ENCODE results near the gene ARFIP2.

Gene ARFIP2

GRCh38 chr11:6473451-6474412 lies 7.4 kb downstream of the ARFIP2 start, which contains the start of gene TRIM3:
Gene TRIM3 (minus strand): TSS chr11:6473941. CDS start chr11:6465695, 8,246 bp downstream.
- H3K4me1 ChIP-seq (ENCODE audit: control insufficient read depth, insufficient read depth, low read length, poor library complexity, severe bottlenecking) = peaks cover 10% of the 10 kb centered on the region
- peak; percentile 74 to 78 (median 77) for DNase-seq
- peaks cover 13% of the 10 kb centered on the region for H3K36me3 ChIP-seq (ENCODE audit: control insufficient read depth, insufficient read depth, low read length)
- H3K4me3 ChIP-seq (ENCODE audit: insufficient read depth, low read depth, low read length, poor library complexity, severe bottlenecking) = peak within 1 kb of the TSS; percentile 58
- H3K27ac ChIP-seq (ENCODE audit: insufficient read depth, low read length, poor library complexity, severe bottlenecking) = peak within 1 kb of the TSS; percentile 65
- H3K9me3 ChIP-seq (ENCODE audit: control insufficient read depth, low read length) = no peaks in the 10 kb centered on the region
- H3K27me3 ChIP-seq (replicated peaks; ENCODE audit: control insufficient read depth, insufficient read depth, low read length, poor library complexity, severe bottlenecking) = no peaks in the 10 kb centered on the region

DNA sequence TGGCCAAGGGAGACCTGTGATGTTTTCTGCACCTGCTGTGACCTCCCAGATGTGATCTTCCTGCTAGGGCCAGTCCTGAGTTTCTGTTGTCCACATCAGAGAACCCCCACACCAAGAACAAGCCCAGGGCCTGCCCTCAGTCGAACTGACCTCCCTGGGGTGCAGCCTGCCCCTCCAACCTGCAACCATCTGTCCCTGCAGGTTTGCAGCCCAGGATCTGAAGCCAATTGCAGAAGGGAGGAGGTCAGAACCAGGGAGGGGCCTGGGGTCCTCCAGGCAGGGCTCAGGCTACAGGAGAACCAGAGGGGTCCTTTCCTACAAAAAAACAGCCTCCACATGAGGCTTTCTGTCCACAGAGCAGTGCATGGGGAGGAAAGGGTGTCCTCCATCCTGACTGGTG lies 8.2 kb downstream of the ARFIP2 start:
- peaks cover 10% of the 10 kb centered on the region for H3K4me1 ChIP-seq (ENCODE audit: control insufficient read depth, insufficient read depth, low read length, poor library complexity, severe bottlenecking)
- DNase-seq = no peak
- H3K36me3 ChIP-seq (ENCODE audit: control insufficient read depth, insufficient read depth, low read length) = peaks cover 11% of the 10 kb centered on the region
- no peak overlapping the region for H3K27ac ChIP-seq (ENCODE audit: insufficient read depth, low read length, poor library complexity, severe bottlenecking)
- no peaks in the 10 kb centered on the region for H3K9me3 ChIP-seq (ENCODE audit: control insufficient read depth, low read length)
- peak overlapping the region; percentile 4 for H3K4me3 ChIP-seq (ENCODE audit: insufficient read depth, low read depth, low read length, poor library complexity, severe bottlenecking)
- no peaks in the 10 kb centered on the region for H3K27me3 ChIP-seq (replicated peaks; ENCODE audit: control insufficient read depth, insufficient read depth, low read length, poor library complexity, severe bottlenecking)

- no peak for DNase-seq
- Histone ChIP-seq H3K9me3 (ENCODE audit: control insufficient read depth, low read length) (no peaks in the 10 kb centered on the region), H3K36me3 (ENCODE audit: control insufficient read depth, insufficient read depth, low read length) (no peaks in the 10 kb centered on the region), H3K27ac (ENCODE audit: insufficient read depth, low read length, poor library complexity, severe bottlenecking) (no peak overlapping the region), H3K4me3 (ENCODE audit: insufficient read depth, low read depth, low read length, poor library complexity, severe bottlenecking) (no peak overlapping the region), H3K4me1 (ENCODE audit: control insufficient read depth, insufficient read depth, low read length, poor library complexity, severe bottlenecking) (peaks cover 10% of the 10 kb centered on the region), H3K27me3 (replicated peaks; ENCODE audit: control insufficient read depth, insufficient read depth, low read length, poor library complexity, severe bottlenecking) (no peaks in the 10 kb centered on the region)
Observed at GRCh38 chr11:6469599-6469998, 11.5 kb downstream of the ARFIP2 start.

GRCh38 chr11:6468712-6469495 lies 12.2 kb downstream of the ARFIP2 start:
- Histone ChIP-seq H3K27ac (ENCODE audit: insufficient read depth, low read length, poor library complexity, severe bottlenecking) (no peak overlapping the region), H3K4me3 (ENCODE audit: insufficient read depth, low read depth, low read length, poor library complexity, severe bottlenecking) (no peak overlapping the region), H3K36me3 (ENCODE audit: control insufficient read depth, insufficient read depth, low read length) (no peaks in the 10 kb centered on the region), H3K27me3 (replicated peaks; ENCODE audit: control insufficient read depth, insufficient read depth, low read length, poor library complexity, severe bottlenecking) (no peaks in the 10 kb centered on the region), H3K9me3 (ENCODE audit: control insufficient read depth, low read length) (no peaks in the 10 kb centered on the region), H3K4me1 (ENCODE audit: control insufficient read depth, insufficient read depth, low read length, poor library complexity, severe bottlenecking) (peaks cover 6% of the 10 kb centered on the region)
- DNase-seq = no peak

- peaks cover 20% of the 10 kb centered on the region for H3K36me3 ChIP-seq (ENCODE audit: control insufficient read depth, insufficient read depth, low read length)
- H3K27me3 ChIP-seq (replicated peaks; ENCODE audit: control insufficient read depth, insufficient read depth, low read length, poor library complexity, severe bottlenecking) = no peaks in the 10 kb centered on the region
- H3K4me1 ChIP-seq (ENCODE audit: control insufficient read depth, insufficient read depth, low read length, poor library complexity, severe bottlenecking) = no peaks in the 10 kb centered on the region
- H3K9me3 ChIP-seq (ENCODE audit: control insufficient read depth, low read length) = no peaks in the 10 kb centered on the region
- no peak overlapping the region for H3K4me3 ChIP-seq (ENCODE audit: insufficient read depth, low read depth, low read length, poor library complexity, severe bottlenecking)
- DNase-seq = no peak
- no peak overlapping the region for H3K27ac ChIP-seq (ENCODE audit: insufficient read depth, low read length, poor library complexity, severe bottlenecking)
Observed at GRCh38 chr11:6459099-6459450, 22.1 kb downstream of the ARFIP2 start.

DNA sequence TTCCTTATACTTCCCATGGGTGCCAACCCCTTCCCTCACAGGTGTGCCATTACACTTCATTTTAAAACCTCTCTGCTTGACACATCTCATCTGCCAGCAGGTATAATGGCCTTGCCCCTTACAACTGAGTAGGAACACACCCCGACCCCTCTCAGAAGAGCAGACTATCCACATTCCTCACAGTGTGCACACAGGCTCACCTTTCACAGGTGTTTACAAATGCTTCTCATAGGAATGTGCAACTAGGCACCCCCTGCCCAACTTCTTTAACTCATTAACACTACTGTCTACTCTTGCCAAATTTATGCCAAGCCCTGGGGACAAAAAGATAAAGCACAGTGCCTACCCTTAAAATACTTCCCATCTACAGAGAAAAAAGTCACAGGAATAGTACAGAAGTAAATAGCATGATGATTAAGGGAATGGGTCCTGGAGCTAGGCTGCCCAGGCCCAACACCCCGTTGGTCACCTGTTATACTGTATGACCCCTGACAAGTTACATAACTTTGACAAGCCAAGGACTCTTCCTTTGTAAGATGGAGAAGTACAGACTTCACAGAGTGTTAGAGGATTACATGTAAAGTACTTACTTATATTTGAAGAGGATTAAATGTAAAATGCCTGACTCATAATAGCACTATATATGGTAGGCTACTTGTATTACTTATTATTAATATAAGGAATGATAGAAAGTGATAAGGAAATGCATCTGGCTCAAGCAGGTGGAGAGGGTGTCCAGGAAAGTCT lies 22.6 kb downstream of the ARFIP2 start:
- DNase-seq = no peak
- H3K36me3 ChIP-seq (ENCODE audit: control insufficient read depth, insufficient read depth, low read length) = peaks cover 20% of the 10 kb centered on the region

DNA sequence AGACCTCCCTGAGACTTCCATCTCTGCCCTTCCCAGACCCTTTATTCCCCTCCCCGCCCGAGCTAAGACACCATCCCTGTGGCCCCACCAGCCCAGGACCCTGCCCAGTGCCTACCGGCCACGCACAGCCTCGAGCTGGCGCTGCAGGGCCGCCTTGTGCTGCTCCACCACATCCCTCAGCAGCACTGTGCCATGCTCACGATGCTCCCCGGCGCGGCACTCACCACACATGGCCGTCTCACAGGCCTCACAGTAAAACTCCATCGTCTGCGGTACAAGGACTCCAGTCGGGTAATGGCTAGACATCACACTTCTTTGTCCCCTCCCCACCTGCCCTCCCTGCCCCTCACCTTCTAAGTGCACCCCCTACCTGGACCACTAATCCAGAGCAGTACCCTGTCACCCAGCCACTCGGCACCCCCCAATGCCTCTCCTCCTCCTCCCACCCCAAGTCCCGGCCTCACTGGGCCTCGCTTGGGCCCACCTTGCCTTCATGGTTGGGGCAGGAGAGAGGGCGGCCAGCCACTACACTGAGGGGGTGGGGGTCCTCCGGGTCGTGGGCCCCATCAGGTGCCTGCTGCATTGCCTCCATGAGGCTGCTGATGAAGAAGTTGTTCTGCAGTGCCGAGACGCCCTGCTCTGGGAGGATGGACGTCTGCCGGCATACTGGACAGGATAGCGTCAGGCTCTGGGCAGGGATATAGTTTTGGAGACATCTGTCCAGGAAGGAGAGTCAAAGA lies 23.4 kb downstream of the ARFIP2 start:
- no peak overlapping the region for H3K4me3 ChIP-seq (ENCODE audit: insufficient read depth, low read depth, low read length, poor library complexity, severe bottlenecking)
- no peaks in the 10 kb centered on the region for H3K4me1 ChIP-seq (ENCODE audit: control insufficient read depth, insufficient read depth, low read length, poor library complexity, severe bottlenecking)
- H3K27me3 ChIP-seq (replicated peaks; ENCODE audit: control insufficient read depth, insufficient read depth, low read length, poor library complexity, severe bottlenecking) = no peaks in the 10 kb centered on the region
- H3K27ac ChIP-seq (ENCODE audit: insufficient read depth, low read length, poor library complexity, severe bottlenecking) = no peak overlapping the region
- DNase-seq = no peak
- H3K36me3 ChIP-seq (ENCODE audit: control insufficient read depth, insufficient read depth, low read length) = peaks cover 20% of the 10 kb centered on the region
- H3K9me3 ChIP-seq (ENCODE audit: control insufficient read depth, low read length) = no peaks in the 10 kb centered on the region

More for the DNA sequence above, 22.6 kb downstream of the ARFIP2 start:
- H3K4me1 ChIP-seq (ENCODE audit: control insufficient read depth, insufficient read depth, low read length, poor library complexity, severe bottlenecking) = no peaks in the 10 kb centered on the region
- no peak overlapping the region for H3K4me3 ChIP-seq (ENCODE audit: insufficient read depth, low read depth, low read length, poor library complexity, severe bottlenecking)
- H3K27ac ChIP-seq (ENCODE audit: insufficient read depth, low read length, poor library complexity, severe bottlenecking) = no peak overlapping the region
- no peaks in the 10 kb centered on the region for H3K27me3 ChIP-seq (replicated peaks; ENCODE audit: control insufficient read depth, insufficient read depth, low read length, poor library complexity, severe bottlenecking)
- no peaks in the 10 kb centered on the region for H3K9me3 ChIP-seq (ENCODE audit: control insufficient read depth, low read length)

DNA sequence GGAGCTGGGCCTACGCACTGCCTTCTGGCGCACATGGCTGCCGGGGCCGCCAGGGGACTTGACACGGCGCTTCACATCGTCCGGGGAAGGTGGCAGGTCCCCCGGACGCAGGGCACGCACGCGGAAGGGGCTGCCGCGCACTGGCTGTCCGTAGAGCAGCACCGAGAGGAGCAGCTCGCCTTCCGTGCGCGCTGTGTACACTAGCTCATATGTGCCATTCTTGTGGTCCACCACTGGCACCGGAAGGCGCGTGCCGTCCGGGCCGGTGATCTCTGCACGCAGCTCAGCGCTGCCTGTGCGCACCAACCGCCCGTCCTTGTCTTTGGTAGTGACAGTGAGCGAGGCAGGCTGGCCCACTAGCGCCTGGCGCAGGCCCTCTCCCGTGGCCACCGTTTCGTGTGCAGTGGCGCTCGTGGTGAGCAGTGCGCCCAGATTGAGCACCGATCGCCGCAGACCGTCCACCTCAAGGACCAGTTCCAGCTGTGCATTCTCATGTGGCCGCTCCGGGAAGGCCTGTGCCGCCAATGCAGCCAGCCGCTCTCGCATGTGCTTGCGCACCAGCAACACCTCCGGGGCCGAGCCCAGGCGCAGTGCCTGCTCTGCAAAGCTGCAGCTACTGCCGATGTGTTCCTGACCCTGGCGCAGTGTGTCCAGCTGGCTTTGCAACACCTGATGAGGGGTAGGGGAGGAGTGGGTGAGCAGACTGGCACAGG lies 24.6 kb downstream of the ARFIP2 start:
- Histone ChIP-seq H3K36me3 (ENCODE audit: control insufficient read depth, insufficient read depth, low read length) (peaks cover 20% of the 10 kb centered on the region), H3K9me3 (ENCODE audit: control insufficient read depth, low read length) (no peaks in the 10 kb centered on the region), H3K27me3 (replicated peaks; ENCODE audit: control insufficient read depth, insufficient read depth, low read length, poor library complexity, severe bottlenecking) (no peaks in the 10 kb centered on the region), H3K27ac (ENCODE audit: insufficient read depth, low read length, poor library complexity, severe bottlenecking) (no peak overlapping the region), H3K4me3 (ENCODE audit: insufficient read depth, low read depth, low read length, poor library complexity, severe bottlenecking) (no peak overlapping the region), H3K4me1 (ENCODE audit: control insufficient read depth, insufficient read depth, low read length, poor library complexity, severe bottlenecking) (no peaks in the 10 kb centered on the region)
- no peak for DNase-seq

GRCh38 chr11:6455070-6455469 lies 26.1 kb downstream of the ARFIP2 start:
- Histone ChIP-seq H3K27ac (ENCODE audit: insufficient read depth, low read length, poor library complexity, severe bottlenecking) (no peak overlapping the region), H3K27me3 (replicated peaks; ENCODE audit: control insufficient read depth, insufficient read depth, low read length, poor library complexity, severe bottlenecking) (no peaks in the 10 kb centered on the region), H3K36me3 (ENCODE audit: control insufficient read depth, insufficient read depth, low read length) (peaks cover 24% of the 10 kb centered on the region), H3K4me1 (ENCODE audit: control insufficient read depth, insufficient read depth, low read length, poor library complexity, severe bottlenecking) (no peaks in the 10 kb centered on the region), H3K9me3 (ENCODE audit: control insufficient read depth, low read length) (no peaks in the 10 kb centered on the region), H3K4me3 (ENCODE audit: insufficient read depth, low read depth, low read length, poor library complexity, severe bottlenecking) (no peak overlapping the region)
- no peak for DNase-seq
